GM23338 (cell line): ENCODE results near the gene NUDT4. TPM values are rescaled to one million over a fixed set of nuclear protein-coding genes. Genes with fewer than 3 reads are reported as not detected.

ENCODE experiments used
- ATAC-seq: fragments of 200-7000 bp; cut with Tn5 transposase; 3 replicates; pipeline ENCODE4 v1.9.1; 2020
- DNase-seq: peaks from one replicate; pipeline ENCODE4 v3.0.0-alpha.2; 2015; ENCODE audit warnings: low spot score
- H2AFZ ChIP-seq: fragments of 200-600 bp; sonication (generic); 2 replicates; pipeline ENCODE4 v1.8.0; 2016; ENCODE audit warnings: antibody characterized with exemption, mild to moderate bottlenecking, moderate library complexity
- H3F3A ChIP-seq: fragments of 200-600 bp; sonication (generic); replicated peaks from 2 replicates; pipeline ENCODE4 v1.8.0; 2017; ENCODE audit warnings: antibody characterized with exemption, mixed run types, low read depth
- H3K27ac ChIP-seq: fragments of 200-600 bp; sonication (generic); 2 replicates; pipeline ENCODE4 v1.6.1; 2016; ENCODE audit warnings: low read depth
- H3K27me3 ChIP-seq: fragments of 200-600 bp; sonication (generic); 2 replicates; pipeline ENCODE4 v1.8.0; 2016; ENCODE audit warnings: mild to moderate bottlenecking, mixed run types, moderate library complexity; ENCODE audit not compliant: insufficient read depth
- H3K36me3 ChIP-seq: fragments of 200-600 bp; sonication (generic); 2 replicates; pipeline ENCODE4 v1.8.0; 2016; ENCODE audit warnings: mild to moderate bottlenecking; ENCODE audit not compliant: insufficient read depth
- H3K4me1 ChIP-seq: fragments of 200-600 bp; sonication (generic); 2 replicates; pipeline ENCODE4 v1.8.0; 2016; ENCODE audit warnings: mild to moderate bottlenecking, moderate library complexity; ENCODE audit not compliant: insufficient read depth
- H3K4me2 ChIP-seq: fragments of 200-600 bp; sonication (generic); 2 replicates; pipeline ENCODE4 v1.7.1; 2017; ENCODE audit warnings: mixed run types
- H3K4me3 ChIP-seq: fragments of 200-600 bp; sonication (generic); 2 replicates; pipeline ENCODE4 v1.6.1; 2016; ENCODE audit warnings: mixed run types
- H3K79me2 ChIP-seq: fragments of 200-600 bp; sonication (generic); replicated peaks from 2 replicates; pipeline ENCODE4 v1.8.0; 2017; ENCODE audit warnings: mild to moderate bottlenecking; ENCODE audit not compliant: insufficient read depth
- H3K9me2 ChIP-seq: fragments of 200-600 bp; sonication (generic); 2 replicates; pipeline ENCODE4 v1.8.0; 2017; ENCODE audit not compliant: insufficient read depth
- H4K20me1 ChIP-seq: fragments of 200-600 bp; sonication (generic); replicated peaks from 2 replicates; pipeline ENCODE4 v1.8.0; 2017; ENCODE audit warnings: mild to moderate bottlenecking; ENCODE audit not compliant: insufficient read depth
- H3K27ac Mint-ChIP-seq: 2 replicates; pipeline ENCODE4 v1.8.0; 2020; ENCODE audit warnings: inconsistent platforms, mild to moderate bottlenecking, moderate library complexity, mixed read lengths
- H3K27me3 Mint-ChIP-seq: 3 replicates; pipeline ENCODE4 v1.8.0; 2022; ENCODE audit warnings: low read depth, mild to moderate bottlenecking, moderate library complexity, mixed read lengths, inconsistent platforms; ENCODE audit not compliant: insufficient read depth, poor library complexity
- H3K36me3 Mint-ChIP-seq: 3 replicates; pipeline ENCODE4 v1.8.0; 2021; ENCODE audit warnings: low read depth, mild to moderate bottlenecking, inconsistent platforms, moderate library complexity, mixed read lengths
- H3K4me1 Mint-ChIP-seq: 3 replicates; pipeline ENCODE4 v1.8.0; 2020; ENCODE audit warnings: mild to moderate bottlenecking, inconsistent platforms, mixed read lengths
- H3K4me3 Mint-ChIP-seq: 3 replicates; pipeline ENCODE4 v1.8.0; 2021; ENCODE audit warnings: moderate library complexity, mild to moderate bottlenecking, inconsistent platforms, mixed read lengths
- H3K9me3 Mint-ChIP-seq: 3 replicates; pipeline ENCODE4 v1.8.0; 2020; ENCODE audit warnings: moderate library complexity, mild to moderate bottlenecking, inconsistent platforms, mixed read lengths
- ETS1 ChIP-seq: IDR thresholded peaks from 2 replicates; pipeline ENCODE4 v1.6.1; 2016; ENCODE audit warnings: antibody characterized with exemption
- EZH2phosphoT487 ChIP-seq: fragments of 200-600 bp; sonication (generic); IDR thresholded peaks from one replicate; pipeline ENCODE4 v1.8.1; 2018; ENCODE audit warnings: antibody characterized with exemption; ENCODE audit not compliant: unreplicated experiment
- JUNB ChIP-seq: IDR thresholded peaks from one replicate; pipeline ENCODE4 v1.6.1; 2016; ENCODE audit warnings: antibody characterized with exemption; ENCODE audit not compliant: unreplicated experiment
- NANOG ChIP-seq: IDR thresholded peaks from 2 replicates; pipeline ENCODE4 v1.6.1; 2016; ENCODE audit warnings: antibody characterized with exemption, borderline replicate concordance
- ZNF114 ChIP-seq: fragments of 250-450 bp; sonication (Bioruptor Pico); IDR thresholded peaks from 2 replicates; pipeline ENCODE4 v1.5.0; 2020; ENCODE audit warnings: mild to moderate bottlenecking, moderate library complexity
- ZNF331 ChIP-seq: fragments of 250-450 bp; sonication (Bioruptor Pico); IDR thresholded peaks from 2 replicates; pipeline ENCODE4 v1.5.0; 2020; ENCODE audit warnings: low read depth, mild to moderate bottlenecking, moderate library complexity
- ZNF462 ChIP-seq: fragments of 250-450 bp; sonication (Bioruptor Pico); IDR thresholded peaks from 2 replicates; pipeline ENCODE4 v1.5.0; 2020; ENCODE audit warnings: mild to moderate bottlenecking, moderate library complexity
- polyA plus RNA-seq: library from polyadenylated mRNA; unstranded; fragments of >200 nt; fragmentation: Nextera tagmentation; extraction: Ambion mirVana; gene quantifications from 2 replicates; pipeline ENCODE4 v1.2.1, GENCODE V29; 2016
- total RNA-seq: library from RNA; depleted of rRNA; stranded (reverse); fragments of >200 nt; shearing (Covaris generic); gene quantifications from 2 replicates; pipeline ENCODE4 v1.2.3, GENCODE V29; 2014

The NUDT4 gene
- total and polyA plus RNA-seq, 2 experiments from 2014 or later: 32.3 to 67.2 TPM

- TF ChIP-seq ETS1 (no peak), JUNB (no peak), EZH2phosphoT487 (no peak), ZNF462 (CRISPR knock-in tag) (no peak), NANOG (no peak)
These were observed 35.3 kb downstream of the NUDT4 start (continued) for GRCh38 chr12:93413064-93413463.

- Mint-ChIP-seq H3K36me3 (peaks cover 11% of the 10 kb centered on the region; the same call in 2 of the 3 replicates), H3K9me3 (no peaks in the 10 kb centered on the region), H3K27me3 (no peaks in the 10 kb centered on the region), H3K4me3 (no peak overlapping the region), H3K4me1 (peaks cover 34% of the 10 kb centered on the region), H3K27ac (peak overlapping the region; percentile 79)
- H3K9me2 ChIP-seq: no peaks in the 10 kb centered on the region
- no peak overlapping the region for H3K4me3 ChIP-seq
- peaks cover 81% of the 10 kb centered on the region for H4K20me1 ChIP-seq
- no peak overlapping the region for H2AFZ ChIP-seq
- H3K4me1 ChIP-seq: peaks cover 29% of the 10 kb centered on the region
- 0 out of 2 replicates have a peak, but pooled peaks cover 1% of the 10 kb centered on the region for H3K36me3 ChIP-seq
- DNase-seq (no peak), ATAC-seq (no peak)
- H3K27me3 ChIP-seq: no peaks in the 10 kb centered on the region
- H3K4me2 ChIP-seq: no peak overlapping the region
- H3F3A ChIP-seq: no peaks in the 10 kb centered on the region
- peaks cover 100% of the 10 kb centered on the region for H3K79me2 ChIP-seq
- no peak overlapping the region for H3K27ac ChIP-seq
- no peak for TF ChIP-seq JUNB
- TF ChIP-seq ZNF462 (CRISPR knock-in tag): no peak
- no peak for TF ChIP-seq ZNF114
- no peak for TF ChIP-seq ZNF331
- no peak for TF ChIP-seq NANOG
These were observed 38.2 kb downstream of the NUDT4 start for GRCh38 chr12:93415723-93416464.
